K562 (cell line): ENCODE results near the gene DMD. TPM values are rescaled to one million over a fixed set of nuclear protein-coding genes. Genes with fewer than 3 reads are reported as not detected.

Source experiments
- ATAC-seq: fragments of 200-7000 bp; cut with Tn5 transposase; 3 replicates; pipeline ENCODE4 v1.9.1; 2020; ENCODE audit warnings: moderate library complexity
- BruUV-seq: library from RNA; stranded (reverse); fragments of 400-500 nt; replicated peaks from 2 replicates; lab custom pipeline; 2021; lab: Mats Ljungman, UMichigan
- CTCF ChIA-PET: fragments of 300-600 bp; formaldehyde crosslinking; extraction: SDS; loops from one replicate; lab custom pipeline; 2021; ENCODE audit warnings: low intra/inter-chr PET ratio; lab: Yijun Ruan, JAX
- POLR2A ChIA-PET: fragments of 300-600, 350-650 bp; sonication (Branson Sonifier 250); formaldehyde crosslinking; extraction: SDS; loops from one replicate; lab custom pipeline; 2021; ENCODE audit warnings: antibody characterized with exemption, inconsistent platforms; lab: Yijun Ruan, JAX
- DNase-seq, 4 experiments: peaks; one replicate each; pipeline versions ENCODE4 v3.0.0 to v3.0.0-alpha.2; 2011 to 2018; ENCODE audit warnings: low spot score in 3 of 4, mixed read lengths in 3 of 4; ENCODE audit errors: extremely low read depth in 1 of 4
- FAIRE-seq: peaks from 2 replicates; lab custom pipeline; 2011; peaks lifted over from hg19 to GRCh38; lab: Jason Lieb, UNC
- H2AFZ ChIP-seq: 2 replicates; pipeline ENCODE4 v1.6.0; 2011; ENCODE audit warnings: low read depth, low read length, control low read depth, inconsistent platforms
- H3K27ac ChIP-seq: fragments of 200-600 bp; 3 replicates; pipeline ENCODE4 v1.8.0; 2011; ENCODE audit warnings: low read depth, mild to moderate bottlenecking, control low read depth, inconsistent platforms, low read length, moderate library complexity, mixed read lengths; ENCODE audit errors: extremely low read depth
- H3K27me3 ChIP-seq, 2 experiments: fragments of 300-600 bp in 1 of 2; 2 replicates in 1 of 2; 3 replicates in 1 of 2; pipeline versions ENCODE4 v1.6.0 to v1.8.0; 2011; ENCODE audit warnings: inconsistent platforms in 2 of 2, low read length in 2 of 2, mild to moderate bottlenecking in 1 of 2, mixed read lengths in 1 of 2, moderate library complexity in 1 of 2; ENCODE audit not compliant: control insufficient read depth in 2 of 2, insufficient read depth in 2 of 2
- H3K36me3 ChIP-seq: fragments of 300-600 bp; 3 replicates; pipeline ENCODE4 v1.8.0; 2011; ENCODE audit warnings: mild to moderate bottlenecking, low read length, inconsistent platforms; ENCODE audit not compliant: control insufficient read depth, insufficient read depth
- H3K4me1 ChIP-seq, 2 experiments: fragments of 200-600 bp in 1 of 2; replicated peaks in 1 of 2; 2 replicates in 1 of 2; 3 replicates in 1 of 2; pipeline versions ENCODE4 v1.5.1 to v1.8.0; 2011; ENCODE audit warnings: inconsistent platforms in 2 of 2, low read length in 2 of 2, mild to moderate bottlenecking in 1 of 2, mixed read lengths in 1 of 2, moderate library complexity in 1 of 2; ENCODE audit not compliant: control insufficient read depth in 2 of 2, insufficient read depth in 2 of 2
- H3K4me2 ChIP-seq: 2 replicates; pipeline ENCODE4 v1.6.1; 2011; ENCODE audit warnings: low read length, control low read depth, inconsistent platforms, mixed read lengths; ENCODE audit not compliant: insufficient read depth
- H3K4me3 ChIP-seq: fragments of 200-600 bp; sonication (generic), shearing (Covaris generic); 2 replicates; pipeline ENCODE4 v1.5.1; 2016; ENCODE audit warnings: control low read depth, inconsistent platforms
- H3K79me2 ChIP-seq: fragments of 200-600 bp; 3 replicates; pipeline ENCODE4 v1.8.0; 2011; ENCODE audit warnings: low read length, inconsistent platforms; ENCODE audit not compliant: control insufficient read depth, insufficient read depth
- H3K9ac ChIP-seq, 2 experiments: 2 replicates each; pipeline versions ENCODE4 v1.6.0 to v1.6.1; 2011; ENCODE audit warnings: low read depth in 2 of 2, low read length in 2 of 2, control low read depth in 1 of 2, inconsistent platforms in 1 of 2, mild to moderate bottlenecking in 1 of 2, mixed read lengths in 1 of 2; ENCODE audit not compliant: insufficient read depth in 1 of 2
- H3K9me1 ChIP-seq: one replicate; pipeline ENCODE4 v1.6.0; 2011; ENCODE audit warnings: inconsistent platforms, mild to moderate bottlenecking, low read length, moderate library complexity; ENCODE audit not compliant: control insufficient read depth, insufficient read depth
- H3K9me3 ChIP-seq: replicated peaks from 2 replicates; pipeline ENCODE4 v1.5.1; 2011; ENCODE audit warnings: low read depth, low read length, inconsistent platforms; ENCODE audit not compliant: control insufficient read depth, insufficient read depth
- H4K20me1 ChIP-seq: replicated peaks from 2 replicates; pipeline ENCODE4 v1.6.1; 2011; ENCODE audit warnings: low read length, inconsistent platforms, mixed read lengths; ENCODE audit not compliant: control insufficient read depth, insufficient read depth
- C11orf30 ChIP-seq: fragments of 450-650 bp; IDR thresholded peaks from 2 replicates; pipeline ENCODE4 v1.6.1; 2016; ENCODE audit warnings: low read depth, mild to moderate bottlenecking
- CHD4 ChIP-seq: fragments of 200-600 bp; sonication (generic); IDR thresholded peaks from 3 replicates; pipeline ENCODE4 v1.6.1; 2012; ENCODE audit warnings: low read depth, mild to moderate bottlenecking, mixed read lengths, low read length, inconsistent platforms; ENCODE audit not compliant: insufficient read depth, insufficient replicate concordance, poor library complexity, severe bottlenecking
- JUN ChIP-seq, 2 experiments: sonication (generic) in 1 of 2; formaldehyde crosslinking in 1 of 2; IDR thresholded peaks; 2 replicates each; pipeline versions ENCODE4 v1.6.1 to v1.8.0; 2012 to 2022; ENCODE audit warnings: borderline replicate concordance in 2 of 2, mild to moderate bottlenecking in 2 of 2, improper control_type of control experiment in 1 of 2, low read depth in 1 of 2, low read length in 1 of 2, missing genetic modification reagents in 1 of 2
- MAFF ChIP-seq: IDR thresholded peaks from 2 replicates; pipeline ENCODE4 v1.6.1; 2012; ENCODE audit warnings: low read length, improper control_type of control experiment
- MEF2A ChIP-seq: IDR thresholded peaks from 2 replicates; pipeline ENCODE4 v1.6.1; 2011; ENCODE audit warnings: low read depth, mild to moderate bottlenecking, low read length, moderate library complexity; ENCODE audit not compliant: control insufficient read depth
- NR1H2 ChIP-seq: sonication (generic); formaldehyde crosslinking; IDR thresholded peaks from 2 replicates; pipeline ENCODE4 v1.4.0; 2020; ENCODE audit warnings: mild to moderate bottlenecking, missing genetic modification reagents
- SIN3A ChIP-seq, 2 experiments: fragments of 150-350 bp in 1 of 2; IDR thresholded peaks; 2 replicates each; pipeline ENCODE4 v1.6.1; 2011 to 2016; ENCODE audit warnings: borderline replicate concordance in 2 of 2, low read depth in 2 of 2, low read length in 2 of 2, mild to moderate bottlenecking in 2 of 2, moderate library complexity in 2 of 2; ENCODE audit not compliant: control insufficient read depth in 1 of 2
- SRF ChIP-seq, 2 experiments: fragments of 250-450, 450-650 bp in 1 of 2; sonication (Bioruptor Pico) in 1 of 2; sonication (generic) in 1 of 2; formaldehyde crosslinking; IDR thresholded peaks; 2 replicates each; pipeline versions ENCODE4 v1.5.0 to v1.5.1; 2020 to 2022; ENCODE audit warnings: mild to moderate bottlenecking in 1 of 2, missing genetic modification reagents in 1 of 2
- ZNF253 ChIP-seq: fragments of 250-450 bp; sonication (Bioruptor Pico); conservative IDR thresholded peaks from 2 replicates; pipeline ENCODE4 v1.6.1; 2021; ENCODE audit warnings: mild to moderate bottlenecking
- WGBS: fragments of 100-300 bp; shearing (Covaris generic); methylation state at CpG from one replicate; pipeline ENCODE4 v1.1.6; 2016; ENCODE audit warnings: low coverage, mixed read lengths; ENCODE audit not compliant: insufficient coverage; ENCODE audit errors: missing lambda C conversion rate; 5-methylcytosine and 5-hydroxymethylcytosine counted together
- in situ Hi-C: fragments of 300-500 bp; cut with MboI; formaldehyde crosslinking; loops from 4 replicates; pipeline ENCODE4 v1.15.0; 2018; ENCODE audit warnings: inconsistent platforms, mixed read lengths
- intact Hi-C: fragments of 100-400 bp; cut with micrococcal nuclease; formaldehyde crosslinking; loops from 2 replicates; pipeline ENCODE4 v1.14.2; 2022
- polyA plus RNA-seq, 8 experiments: library from polyadenylated mRNA; depleted of rRNA in 4 of 8; stranded (reverse) in 5 of 8; unstranded in 3 of 8; fragments of >200 nt; fragmentation: Nextera tagmentation in 2 of 8; fragmentation: Illumina TruSeq in 1 of 8; extraction: Ambion mirVana in 2 of 8; extraction: Trizol in 1 of 8; gene quantifications; 2 replicates each; pipeline versions ENCODE4 v1.2.1 to v1.2.3, GENCODE V29; 2011 to 2014; ENCODE audit warnings: inconsistent platforms in 1 of 8, missing spikeins in 1 of 8
- total RNA-seq, 7 experiments: library from RNA; depleted of rRNA in 6 of 7; stranded (reverse); fragments of >200 nt in 6 of 7; fragmentation: Illumina TruSeq in 2 of 7; extraction: Trizol in 2 of 7; gene quantifications; 2 replicates each; pipeline versions ENCODE4 v1.2.1 to v1.2.3, GENCODE V29; 2011 to 2021; ENCODE audit warnings: low replicate concordance in 1 of 7

Gene DMD
- total and polyA plus RNA-seq, 9 of the 15 experiments (the other 6 are each of a cell fraction or from before 2014, with no cell fraction given), result 3.8 to 20.4 (median 11.4) TPM

DNA sequence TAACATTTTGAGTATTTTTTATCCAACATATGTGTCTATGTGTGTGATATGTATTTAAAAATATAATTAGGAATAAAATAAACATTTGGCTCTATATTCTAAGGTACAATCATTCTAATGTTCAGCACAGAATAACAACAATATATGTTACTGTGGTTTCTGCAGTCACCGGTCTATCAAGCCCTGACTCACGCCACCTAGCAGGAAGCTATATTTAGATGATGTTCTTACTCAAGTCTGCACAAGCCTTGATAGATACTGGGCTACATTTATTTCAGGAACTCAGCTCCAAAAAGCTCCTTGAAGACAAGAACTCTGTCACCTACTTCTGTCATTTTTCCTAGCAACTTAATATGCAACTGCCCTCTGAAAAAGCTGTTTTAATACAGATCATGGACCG is 1987.5 kb downstream of the DMD start:
- no peaks in the 10 kb centered on the region for H3K36me3 ChIP-seq
- no peak overlapping the region for H3K9ac ChIP-seq
- DNase-seq, result peak in 1 of 4 experiments; percentile 6
- no peak for TF ChIP-seq MAFF
- peak; percentile 81 for TF ChIP-seq MEF2A
- TF ChIP-seq, all 486 proteins: peak for 1
- BruUV-seq, result no TSS peak
- ChIA-PET CTCF (no interaction called here), POLR2A (interaction anchor here (0.6 kb wide), 1 partner anchor 23 kb away, joined by 3 read pairs; no protein-coding TSS in a partner anchor)
- in situ Hi-C loops (no loop called here), intact Hi-C loops (no loop called here)
- ATAC-seq, result no peak
- Histone ChIP-seq H3K4me2 (no peak overlapping the region), H3K9me3 (no peaks in the 10 kb centered on the region), H4K20me1 (no peaks in the 10 kb centered on the region; the same call in 1 of the 2 replicates), H3K79me2 (no peaks in the 10 kb centered on the region), H3K27ac (no peak overlapping the region), H3K27me3 (no peaks in the 10 kb centered on the region), H3K4me1 (no peaks in the 10 kb centered on the region), H3K4me3 (no peak overlapping the region), H2AFZ (no peak overlapping the region), H3K9me1 (no peaks in the 10 kb centered on the region)
- FAIRE-seq, result peak; percentile 51
- 15% methylated on average over 2 of the region's 3 CpGs for WGBS

DNA sequence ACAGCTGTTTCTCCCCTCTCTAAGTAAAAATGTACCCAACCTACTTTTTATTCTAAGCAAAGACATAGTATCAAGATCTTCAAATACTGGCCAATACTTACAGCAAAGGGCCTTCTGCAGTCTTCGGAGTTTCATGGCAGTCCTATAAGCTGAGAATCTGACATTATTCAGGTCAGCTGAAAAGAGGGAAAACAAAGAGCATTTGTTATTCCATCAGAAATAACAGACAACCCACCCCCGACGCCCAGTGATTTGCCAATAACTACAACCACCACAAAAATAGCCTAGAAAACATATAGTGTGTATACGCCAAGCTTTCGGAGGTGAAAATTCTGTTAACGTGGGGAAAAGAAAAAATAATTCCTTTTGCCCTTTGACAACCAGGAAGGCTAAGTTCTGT is 1988.4 kb downstream of the DMD start:
- Histone ChIP-seq H3K9me1 (no peaks in the 10 kb centered on the region), H3K4me3 (no peak overlapping the region), H4K20me1 (no peaks in the 10 kb centered on the region; the same call in 1 of the 2 replicates), H2AFZ (no peak overlapping the region), H3K9me3 (no peaks in the 10 kb centered on the region), H3K27ac (no peak overlapping the region), H3K36me3 (no peaks in the 10 kb centered on the region), H3K9ac (no peak overlapping the region), H3K4me2 (no peak overlapping the region), H3K27me3 (no peaks in the 10 kb centered on the region), H3K79me2 (no peaks in the 10 kb centered on the region), H3K4me1 (no peaks in the 10 kb centered on the region)
- intact Hi-C loops (no loop called here), in situ Hi-C loops (no loop called here)
- DNase-seq (no peak), FAIRE-seq (no peak), ATAC-seq (no peak)
- no peak for TF ChIP-seq JUN (IDR thresholded peaks at IDR 0.05; ENCODE audit: borderline replicate concordance, low read depth, low read length)
- no peak for TF ChIP-seq JUN (CRISPR knock-in tag; IDR thresholded peaks at IDR 0.05; ENCODE audit: borderline replicate concordance)
- no peak for TF ChIP-seq SIN3A (IDR thresholded peaks at IDR 0.05; ENCODE audit: borderline replicate concordance in 2 of 2, control insufficient read depth in 1 of 2, low read depth in 2 of 2, low read length in 2 of 2)
- TF ChIP-seq ZNF253, result no peak
- TF ChIP-seq C11orf30, result no peak
- TF ChIP-seq SRF (CRISPR knock-in tag; IDR thresholded peaks at IDR 0.05), result no peak
- no peak for TF ChIP-seq NR1H2 (CRISPR knock-in tag)
- no peak for TF ChIP-seq CHD4
- BruUV-seq, result no TSS peak
- ChIA-PET CTCF (no interaction called here), POLR2A (interaction anchor here (1.1 kb wide), 1 partner anchor 16 kb away, joined by 4 read pairs; no protein-coding TSS in a partner anchor)
- WGBS, result 57% methylated on average over 6 of the region's 6 CpGs
